Measurements from ENCODE around the gene MYH14.
"Not testable (repeated sequence)": the region's sequence is repeated elsewhere in the genome, so short reads cannot be mapped to it uniquely, and the experiment has no call there.

The MYH14 gene

DNA sequence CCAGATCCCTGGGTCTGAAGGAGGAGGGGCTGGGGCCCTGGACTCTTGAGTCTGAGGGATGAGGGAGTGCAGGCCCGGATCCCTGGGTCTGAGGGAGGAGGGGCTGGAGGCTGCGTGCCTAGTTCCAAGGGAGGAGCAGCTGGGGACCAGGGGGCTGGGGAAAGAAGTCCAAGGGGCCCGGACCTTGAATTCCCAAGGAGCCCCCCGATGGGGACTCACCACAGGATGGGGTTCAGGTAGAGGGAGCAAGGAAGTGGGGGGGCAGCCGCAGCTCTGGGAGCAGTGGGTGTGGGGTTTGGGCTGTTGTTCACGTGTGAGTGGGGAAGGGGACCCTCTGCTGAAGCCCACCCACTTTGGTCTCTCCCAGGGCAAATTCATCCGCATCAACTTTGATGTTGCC lies 23.1 kb downstream of the MYH14 start:
- DNase-seq (ENCODE audit: low spot score), result no peak

DNA sequence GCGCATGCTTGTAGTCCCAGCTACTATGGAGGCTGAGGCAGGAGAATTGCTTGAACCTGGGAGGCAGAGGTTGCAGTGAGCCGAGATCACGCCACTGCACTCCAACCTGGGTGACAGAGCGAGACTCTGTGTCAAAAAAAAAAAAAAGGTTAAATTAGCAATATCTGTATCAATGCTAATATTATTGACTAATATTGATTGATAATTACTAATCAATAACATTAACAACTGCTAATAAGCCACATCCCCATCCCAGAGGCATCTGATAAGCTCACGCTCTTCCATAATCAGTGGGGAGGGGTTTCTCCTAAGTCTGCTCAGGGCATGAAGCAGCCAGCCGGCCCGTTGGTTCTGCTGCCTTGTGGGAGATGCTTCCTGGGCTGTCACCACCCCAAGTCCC lies 24.7 kb downstream of the MYH14 start:
- DNase-seq (ENCODE audit: low spot score), result not testable (repeated sequence)

DNA sequence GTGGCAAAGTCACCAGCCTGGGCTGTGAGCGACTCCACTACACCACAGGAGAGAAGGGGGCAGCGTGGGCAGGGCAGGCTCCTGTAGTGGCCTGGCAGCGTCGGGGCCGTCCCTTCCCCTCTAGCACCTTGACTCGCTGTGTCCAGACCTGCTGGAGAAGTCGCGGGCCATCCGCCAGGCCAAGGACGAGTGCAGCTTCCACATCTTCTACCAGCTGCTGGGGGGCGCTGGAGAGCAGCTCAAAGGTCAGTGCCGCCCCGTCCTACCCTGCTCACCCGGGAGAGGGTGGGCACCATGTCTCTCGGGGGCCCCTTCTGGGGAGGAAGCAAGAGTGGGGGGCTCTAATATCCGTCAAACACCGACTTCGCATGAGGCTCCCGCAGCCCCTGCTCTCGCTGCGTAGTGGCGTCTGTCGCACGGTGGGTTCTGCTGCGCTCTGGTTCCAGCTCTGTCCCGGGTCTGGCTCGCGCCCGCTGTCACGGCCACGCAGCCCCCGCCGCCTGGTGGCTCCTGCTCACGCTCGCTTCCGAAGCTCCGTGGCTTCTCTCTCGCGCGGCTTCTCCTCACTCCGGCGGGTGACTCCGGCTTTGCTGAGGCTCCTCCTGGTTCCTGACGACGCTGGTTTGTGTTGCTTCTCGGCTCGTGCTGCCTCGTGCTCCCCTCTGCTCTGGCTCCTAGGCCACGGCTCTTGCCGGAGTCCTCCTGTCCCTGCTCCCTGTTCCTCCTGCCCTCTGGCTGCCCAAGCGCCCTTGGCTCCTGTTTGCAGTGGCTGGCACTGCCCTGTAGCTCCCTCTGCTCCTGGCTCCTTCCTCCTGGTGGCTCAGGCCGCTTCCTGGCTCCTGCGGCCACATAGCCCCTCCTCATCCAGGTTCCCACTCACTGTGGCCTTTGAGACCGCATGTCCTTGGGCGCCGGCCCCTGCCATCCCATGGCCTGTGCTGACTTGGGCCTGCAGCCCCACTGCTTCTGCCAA lies 27.2 kb downstream of the MYH14 start:
- no peak for DNase-seq (ENCODE audit: low spot score)

- not testable (repeated sequence) for DNase-seq (ENCODE audit: low spot score)
These were observed 28.0 kb downstream of the MYH14 start for GRCh38 chr19:50231417-50231816.

DNA sequence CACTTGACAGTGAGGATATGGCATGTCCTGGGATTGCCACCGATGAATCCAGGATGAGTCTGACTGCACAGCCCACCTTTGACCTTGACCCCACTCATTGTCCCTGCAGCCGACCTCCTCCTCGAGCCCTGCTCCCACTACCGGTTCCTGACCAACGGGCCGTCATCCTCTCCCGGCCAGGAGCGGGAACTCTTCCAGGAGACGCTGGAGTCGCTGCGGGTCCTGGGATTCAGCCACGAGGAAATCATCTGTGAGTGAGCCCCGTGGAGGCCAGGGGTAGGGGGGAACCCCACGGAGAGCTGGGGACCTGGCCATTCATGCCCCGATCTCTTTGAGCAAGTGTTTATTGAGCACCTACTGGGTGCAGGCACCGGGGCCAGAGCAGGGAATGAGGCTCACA lies 28.4 kb downstream of the MYH14 start:
- DNase-seq (ENCODE audit: low spot score), result no peak

- DNase-seq (ENCODE audit: low spot score), result no peak
These were observed 29.2 kb downstream of the MYH14 start for GRCh38 chr19:50232600-50232999.

DNA sequence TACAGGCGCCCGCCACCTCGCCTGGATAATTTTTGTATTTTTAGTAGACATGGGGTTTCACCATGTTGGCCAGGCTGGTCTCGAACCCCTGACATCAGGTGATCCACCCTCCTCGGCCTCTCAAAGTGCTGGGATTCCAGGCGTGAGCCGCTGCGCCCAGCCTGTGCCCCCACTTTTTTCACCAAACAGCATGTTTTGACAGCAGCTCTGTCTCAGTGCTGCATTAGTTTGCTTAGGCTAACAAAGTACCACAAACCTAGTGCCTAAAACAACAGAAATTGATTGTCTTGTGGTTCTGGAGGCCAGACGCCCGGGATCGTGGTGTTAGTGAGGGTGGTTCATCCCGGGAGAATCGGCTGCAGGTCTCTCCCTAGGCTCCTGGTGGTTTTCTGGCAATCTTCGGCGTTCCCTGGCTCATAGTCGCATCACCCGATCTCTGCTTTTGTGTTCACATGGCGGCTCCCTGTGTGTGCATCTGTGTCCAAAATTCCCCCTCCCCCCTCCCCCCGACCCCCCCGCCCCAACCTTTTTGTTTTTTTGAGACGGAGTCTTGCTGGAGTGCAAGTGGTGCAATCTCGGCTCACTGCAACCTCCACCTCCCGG lies 30.0 kb downstream of the MYH14 start:
- DNase-seq (ENCODE audit: low spot score), result no peak

GRCh38 chr19:50237493-50237892 lies 34.1 kb downstream of the MYH14 start:
- not testable (repeated sequence) for DNase-seq (ENCODE audit: low spot score)

DNA sequence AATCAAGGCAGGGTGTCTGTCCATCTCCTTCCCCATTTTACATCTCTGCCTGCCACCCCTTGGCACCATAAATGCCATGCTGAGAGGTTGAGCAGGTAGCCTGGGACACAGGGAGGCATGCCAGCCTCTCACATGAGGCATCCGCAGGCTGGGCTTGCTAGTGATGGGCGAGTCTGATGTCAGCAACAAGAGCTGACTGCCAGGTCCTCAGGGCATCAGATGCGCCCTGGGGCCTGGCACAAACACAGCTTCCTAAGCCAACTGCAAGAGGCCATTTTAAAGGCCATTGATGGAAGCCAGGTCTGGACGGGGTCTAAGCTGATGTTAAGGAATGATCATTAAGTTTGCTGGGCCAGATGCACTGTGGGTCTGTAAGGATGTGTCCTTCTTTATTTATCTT lies 34.6 kb downstream of the MYH14 start:
- DNase-seq (ENCODE audit: low spot score), result no peak

DNA sequence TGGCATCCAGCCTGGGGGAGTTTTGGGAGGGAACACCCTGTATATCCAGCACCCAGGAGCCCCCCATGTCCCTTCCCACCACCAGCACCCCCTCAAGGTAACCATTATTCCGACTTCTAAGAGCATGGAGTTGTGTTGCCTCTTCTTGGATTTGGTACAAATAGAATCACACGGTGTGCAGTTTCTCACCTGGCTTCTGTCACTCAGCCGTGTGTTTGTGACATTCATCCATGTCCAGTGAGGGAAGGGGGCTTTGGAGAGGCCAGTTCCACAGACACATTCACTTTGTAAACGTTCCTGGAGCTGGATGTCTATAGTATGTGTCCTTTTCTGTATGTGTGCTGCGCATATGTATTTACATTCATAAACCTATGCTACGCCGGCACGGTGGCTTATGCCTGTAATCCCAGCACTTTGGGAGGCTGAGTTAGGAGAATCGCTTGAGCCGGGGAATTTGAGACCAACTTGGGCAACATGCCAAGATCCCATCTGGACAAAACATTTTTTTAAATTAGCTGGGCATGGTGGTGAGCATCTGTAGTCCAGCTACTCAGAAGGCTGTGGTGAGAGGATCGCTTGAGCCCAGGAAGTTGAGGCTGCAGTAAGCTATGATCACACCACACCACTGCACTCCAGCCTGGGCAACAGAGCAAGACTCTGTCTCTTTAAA lies 36.6 kb downstream of the MYH14 start:
- DNase-seq (ENCODE audit: low spot score), result no peak

DNA sequence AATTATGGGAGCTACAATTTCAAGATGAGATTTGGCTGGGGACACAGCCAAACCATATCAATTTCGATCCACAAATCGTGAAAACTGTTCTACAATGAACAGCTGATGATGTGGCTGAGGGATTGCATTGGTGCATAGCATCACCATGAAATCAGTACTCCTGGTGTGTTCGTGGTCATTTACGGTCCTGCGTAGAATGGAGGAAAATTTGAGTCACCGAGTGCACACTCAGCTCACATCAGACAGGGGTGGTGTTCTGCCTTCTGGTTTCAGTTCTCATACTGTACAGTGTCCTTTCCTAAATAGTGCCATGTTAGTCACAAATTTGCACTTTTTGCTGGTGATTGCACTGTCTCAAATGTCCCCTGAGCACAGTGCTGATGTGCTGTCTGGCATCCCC lies 39.2 kb downstream of the MYH14 start:
- DNase-seq (ENCODE audit: low spot score), result no peak

GRCh38 chr19:50244695-50245094 lies 41.3 kb downstream of the MYH14 start:
- DNase-seq (ENCODE audit: low spot score), result no peak

DNA sequence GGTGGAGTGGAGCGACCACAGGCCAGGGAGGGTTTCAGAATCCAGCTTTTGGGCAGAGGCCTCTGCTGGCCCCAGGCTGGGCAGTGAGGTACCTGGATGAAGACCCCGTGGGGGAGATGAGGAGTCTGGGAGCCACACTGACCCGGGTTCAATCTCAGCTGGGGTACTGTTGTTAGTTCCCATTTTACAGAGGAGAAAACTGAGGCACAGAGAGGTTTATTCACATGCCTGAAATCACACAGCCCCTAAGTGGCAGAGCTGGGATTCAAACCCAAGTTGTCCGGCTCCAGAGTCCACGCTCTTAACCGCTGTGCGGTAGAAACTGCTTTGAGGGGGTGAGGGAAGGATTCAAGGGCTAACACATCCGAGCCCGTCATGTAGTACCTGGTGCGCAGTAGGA lies 45.0 kb downstream of the MYH14 start:
- DNase-seq (ENCODE audit: low spot score), result no peak

GRCh38 chr19:50248826-50249225 lies 45.4 kb downstream of the MYH14 start:
- no peak for DNase-seq (ENCODE audit: low spot score)

DNA sequence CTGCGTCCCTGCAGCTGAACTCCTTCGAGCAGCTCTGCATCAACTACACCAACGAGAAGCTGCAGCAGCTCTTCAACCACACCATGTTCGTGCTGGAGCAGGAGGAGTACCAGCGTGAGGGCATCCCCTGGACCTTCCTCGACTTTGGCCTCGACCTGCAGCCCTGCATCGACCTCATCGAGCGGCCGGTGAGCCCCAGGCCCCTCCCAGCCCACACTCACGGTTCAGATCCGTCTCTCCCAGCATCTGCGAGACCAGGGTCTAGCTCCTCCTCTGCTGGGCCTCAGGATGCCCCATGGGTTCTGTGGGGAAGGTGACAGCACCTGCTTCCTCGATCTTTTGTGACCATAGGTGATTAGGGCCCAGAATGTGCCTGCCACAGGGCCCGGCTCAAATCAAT lies 46.2 kb downstream of the MYH14 start:
- DNase-seq (ENCODE audit: low spot score), result no peak

- DNase-seq (ENCODE audit: low spot score), result no peak
These were observed 47.2 kb downstream of the MYH14 start for GRCh38 chr19:50250450-50251136.

DNA sequence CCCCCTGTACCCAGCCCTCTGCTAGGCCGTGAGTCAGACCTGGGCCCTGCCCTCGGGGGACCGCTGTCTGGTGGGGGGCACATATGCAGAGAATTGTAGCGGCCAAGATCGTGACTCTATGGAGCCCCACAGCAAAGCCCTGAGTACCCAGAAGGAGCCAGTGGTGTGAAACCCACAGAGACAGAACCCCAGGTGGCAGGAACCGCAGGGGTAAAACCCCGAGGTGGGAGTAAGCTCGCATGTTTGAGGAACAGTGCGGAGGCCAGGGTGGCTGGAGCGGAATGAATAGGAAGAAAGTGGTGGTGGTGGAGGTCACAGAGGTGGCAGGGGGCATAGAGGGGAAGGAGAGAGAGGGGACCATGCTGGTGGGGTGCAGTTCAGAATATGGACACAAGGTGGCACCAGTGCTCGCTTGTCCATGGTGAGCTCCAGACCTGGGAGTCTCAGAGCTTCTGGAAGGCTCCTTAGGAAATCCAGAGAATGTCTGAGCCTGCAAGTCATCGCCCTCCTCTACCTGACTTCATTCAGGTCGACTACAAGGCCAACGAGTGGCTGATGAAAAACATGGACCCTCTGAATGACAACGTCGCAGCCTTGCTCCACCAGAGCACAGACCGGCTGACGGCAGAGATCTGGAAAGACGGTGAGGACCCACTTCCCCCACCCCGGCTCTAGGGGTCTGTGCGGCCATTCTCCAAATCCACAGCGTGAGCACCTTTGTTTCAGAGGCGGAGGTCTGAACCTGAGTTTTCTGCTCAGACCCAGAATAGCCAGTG lies 48.9 kb downstream of the MYH14 start:
- peak; percentile 5 for DNase-seq (ENCODE audit: low spot score)

DNA sequence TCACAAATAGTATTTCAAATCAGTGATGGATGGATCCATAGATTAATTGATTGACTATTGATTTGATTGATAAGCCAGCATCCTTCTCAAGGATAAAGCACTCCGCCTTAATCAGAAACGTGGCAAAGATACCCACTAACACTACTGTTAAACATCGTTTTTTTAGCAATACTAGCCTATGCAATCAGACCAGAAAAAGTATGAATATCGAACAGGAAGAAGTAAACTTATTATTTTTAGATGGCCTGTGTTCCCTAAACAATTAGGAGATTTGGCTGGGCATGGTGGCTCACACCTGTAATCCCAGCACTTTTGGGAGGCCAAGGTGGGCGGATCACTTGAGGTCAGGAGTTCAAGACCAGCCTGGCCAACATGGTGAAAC lies 49.5 kb downstream of the MYH14 start:
- DNase-seq (ENCODE audit: low spot score), result no peak

DNA sequence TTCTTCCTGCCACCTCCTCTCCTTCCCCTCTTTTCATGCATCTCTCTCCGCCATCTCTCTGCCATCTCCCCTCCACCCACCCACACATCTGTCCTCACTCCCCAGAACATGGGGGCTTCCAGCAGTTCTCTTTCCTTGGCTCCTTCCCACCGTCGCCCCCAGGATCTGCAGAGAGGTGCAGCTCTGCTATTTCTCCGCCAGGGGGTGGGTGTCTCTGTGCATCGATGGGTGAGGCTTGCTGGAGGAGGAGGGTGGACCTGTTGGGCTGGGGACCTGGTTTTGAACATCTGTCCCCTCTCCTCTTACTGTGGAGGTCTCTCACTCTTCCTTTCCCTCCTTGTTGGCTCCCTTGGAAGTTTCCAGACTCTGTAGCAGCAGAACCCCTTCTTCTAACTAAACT lies 51.7 kb downstream of the MYH14 start:
- DNase-seq (ENCODE audit: low spot score), result no peak

GRCh38 chr19:50257141-50257540 lies 53.7 kb downstream of the MYH14 start:
- no peak for DNase-seq (ENCODE audit: low spot score)

DNA sequence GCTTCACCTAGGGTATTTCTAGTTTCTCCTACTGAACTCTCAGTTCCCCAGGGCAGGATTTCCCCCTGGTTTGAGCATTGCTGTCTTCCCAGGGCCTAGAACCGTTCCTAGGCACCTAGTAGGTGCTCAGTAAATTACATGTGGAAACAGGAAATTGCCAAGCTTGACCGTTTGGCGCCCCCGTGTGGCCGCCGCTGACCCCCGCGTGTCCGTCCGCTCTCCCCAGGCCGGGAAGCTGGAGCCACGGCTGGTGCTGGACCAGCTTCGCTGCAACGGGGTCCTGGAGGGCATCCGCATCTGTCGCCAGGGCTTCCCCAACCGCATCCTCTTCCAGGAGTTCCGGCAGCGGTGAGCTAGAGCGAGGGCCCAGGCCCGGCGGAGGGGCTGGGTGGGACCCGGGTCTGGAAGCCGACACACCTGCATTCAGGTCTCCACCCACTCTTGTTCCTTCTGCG lies 55.5 kb downstream of the MYH14 start:
- peak; percentile 8 for DNase-seq (ENCODE audit: low spot score)
